Measurements from ENCODE around the gene PKNOX2.

DNA sequence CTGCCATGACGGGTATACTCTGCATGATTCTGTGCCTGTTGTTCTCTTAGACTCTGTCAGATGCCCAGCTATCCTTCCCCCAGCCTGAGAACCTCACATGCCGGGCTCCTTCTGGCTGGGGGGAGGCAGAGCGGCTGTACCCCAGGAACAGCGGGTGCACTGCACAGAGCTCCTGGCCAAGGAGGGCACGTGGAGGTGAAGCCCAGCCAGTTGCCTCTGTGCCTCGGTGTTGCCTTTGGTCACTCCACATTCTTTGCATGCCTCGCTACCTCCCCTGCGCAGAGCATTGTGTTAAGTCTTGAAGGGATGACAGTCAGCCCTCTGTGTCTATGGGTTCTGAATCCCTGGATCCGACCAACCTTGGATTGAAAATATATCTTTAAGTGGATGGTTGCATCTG, 253.8 kb downstream of the PKNOX2 start:
- TF ChIP-seq CTCF (IDR thresholded peaks at IDR 0.05) (no peak), POLR2A (IDR thresholded peaks at IDR 0.05) (no peak)
